ENCODE data around the gene LMO3. TPM values are rescaled to one million over a fixed set of nuclear protein-coding genes. Genes with fewer than 3 reads are reported as not detected.

LMO3 gene
- total RNA-seq, 4 donors from 2014 or later = 54.8 to 179 (median 117) TPM

- no peak for TF ChIP-seq CTCF (IDR thresholded peaks at IDR 0.05; ENCODE audit: low read depth)
These were observed 6.9 kb downstream of the LMO3 start for GRCh38 chr12:16599081-16599480.

- TF ChIP-seq CTCF (IDR thresholded peaks at IDR 0.05; ENCODE audit: low read depth) = no peak
These were observed 11.2 kb downstream of the LMO3 start for GRCh38 chr12:16594797-16595196.

GRCh38 chr12:16593546-16593945 is 12.4 kb downstream of the LMO3 start:
- TF ChIP-seq CTCF (IDR thresholded peaks at IDR 0.05; ENCODE audit: low read depth) = no peak

- no peak for TF ChIP-seq CTCF (IDR thresholded peaks at IDR 0.05; ENCODE audit: low read depth)
These were observed 15.3 kb downstream of the LMO3 start for GRCh38 chr12:16590645-16591044.

- TF ChIP-seq CTCF (IDR thresholded peaks at IDR 0.05; ENCODE audit: low read depth) = no peak
These were observed 17.1 kb downstream of the LMO3 start for GRCh38 chr12:16588812-16589211.

- no peak for TF ChIP-seq CTCF (IDR thresholded peaks at IDR 0.05; ENCODE audit: low read depth)
These were observed 18.4 kb downstream of the LMO3 start for GRCh38 chr12:16587514-16587913.

- TF ChIP-seq CTCF (IDR thresholded peaks at IDR 0.05; ENCODE audit: low read depth) = no peak
These were observed 18.9 kb downstream of the LMO3 start for GRCh38 chr12:16587110-16587453.
